ENCODE data around the gene TRAPPC1.

GRCh38 chr17:7882068-7882467 is 49.7 kb downstream of the TRAPPC1 start:
- TF ChIP-seq CTCF (IDR thresholded peaks at IDR 0.05; ENCODE audit: low read depth, low read length) (no peak), POLR2A (IDR thresholded peaks at IDR 0.05; ENCODE audit: extremely low read depth, insufficient read length) (no peak), MAX (IDR thresholded peaks at IDR 0.05; ENCODE audit: low read depth, low read length) (no peak)
